Measurements from ENCODE around the gene AQP1. TPM values are rescaled to one million over a fixed set of nuclear protein-coding genes. Genes with fewer than 3 reads are reported as not detected.
A peak's percentile ranks its signal among the peaks of the same experiment; 100 is the strongest.

Gene AQP1
- total RNA-seq, 2 donors from 2014 or later: 0.11 TPM; not detected in 1

GRCh38 chr7:30922596-30922995, 10.9 kb downstream of the AQP1 start:
- Mint-ChIP-seq H3K9me3 (no peaks in the 10 kb centered on the region), H3K36me3 (no peaks in the 10 kb centered on the region), H3K27ac (no peak overlapping the region)
- no peak for DNase-seq (ENCODE audit: low spot score in 2 of 2)
- no peak for ATAC-seq

- Mint-ChIP-seq H3K36me3 (no peaks in the 10 kb centered on the region), H3K9me3 (no peaks in the 10 kb centered on the region), H3K27ac (no peak overlapping the region)
- ATAC-seq: no peak
- DNase-seq (ENCODE audit: low spot score in 2 of 2): peak in 1 of 2 donors; percentile 47
These were observed 11.5 kb downstream of the AQP1 start for GRCh38 chr7:30923009-30923773.

GRCh38 chr7:30923774-30924413, 12.2 kb downstream of the AQP1 start:
- Mint-ChIP-seq H3K9me3 (no peaks in the 10 kb centered on the region), H3K36me3 (no peaks in the 10 kb centered on the region), H3K27ac (no peak overlapping the region)
- DNase-seq (ENCODE audit: low spot score in 2 of 2) (peak in 1 of 2 donors; percentile 31), ATAC-seq (no peak)

GRCh38 chr7:30924624-30925023, 13.0 kb downstream of the AQP1 start:
- no peaks in the 10 kb centered on the region for H3K36me3 Mint-ChIP-seq
- no peaks in the 10 kb centered on the region for H3K9me3 Mint-ChIP-seq
- DNase-seq (ENCODE audit: low spot score in 2 of 2) (peak in 1 of 2 donors; percentile 37), ATAC-seq (no peak)
- H3K27ac Mint-ChIP-seq: no peak overlapping the region

GRCh38 chr7:30925117-30925516, 13.5 kb downstream of the AQP1 start:
- Mint-ChIP-seq H3K36me3 (no peaks in the 10 kb centered on the region), H3K9me3 (no peaks in the 10 kb centered on the region), H3K27ac (no peak overlapping the region)
- ATAC-seq: no peak
- DNase-seq (ENCODE audit: low spot score in 2 of 2): no peak

- H3K27ac Mint-ChIP-seq: no peak overlapping the region
- no peak for DNase-seq (ENCODE audit: low spot score in 2 of 2)
- no peaks in the 10 kb centered on the region for H3K9me3 Mint-ChIP-seq
- ATAC-seq: no peak
- no peaks in the 10 kb centered on the region for H3K36me3 Mint-ChIP-seq
These were observed 14.3 kb downstream of the AQP1 start for GRCh38 chr7:30925913-30926312.

- ATAC-seq: no peak
- DNase-seq (ENCODE audit: low spot score in 2 of 2): no peak
- Mint-ChIP-seq H3K27ac (no peak overlapping the region), H3K36me3 (no peaks in the 10 kb centered on the region), H3K9me3 (no peaks in the 10 kb centered on the region)
These were observed 14.7 kb downstream of the AQP1 start for GRCh38 chr7:30926313-30926712.

GRCh38 chr7:30927040-30927439, 15.4 kb downstream of the AQP1 start:
- Mint-ChIP-seq H3K36me3 (no peaks in the 10 kb centered on the region), H3K9me3 (no peaks in the 10 kb centered on the region), H3K27ac (no peak overlapping the region)
- no peak for DNase-seq (ENCODE audit: low spot score in 2 of 2)
- ATAC-seq: no peak

- H3K27ac Mint-ChIP-seq: no peak overlapping the region
- DNase-seq (ENCODE audit: low spot score in 2 of 2): no peak
- no peak for ATAC-seq
- H3K36me3 Mint-ChIP-seq: no peaks in the 10 kb centered on the region
- H3K9me3 Mint-ChIP-seq: no peaks in the 10 kb centered on the region
These were observed 15.9 kb downstream of the AQP1 start for GRCh38 chr7:30927559-30927958.

- ATAC-seq: no peak
- Mint-ChIP-seq H3K27ac (peak overlapping the region in 1 of 2 donors; percentile 88), H3K36me3 (no peaks in the 10 kb centered on the region), H3K9me3 (no peaks in the 10 kb centered on the region)
- DNase-seq (ENCODE audit: low spot score in 2 of 2): no peak
These were observed 16.7 kb downstream of the AQP1 start for GRCh38 chr7:30928254-30928872.

GRCh38 chr7:30929686-30930085, 18.0 kb downstream of the AQP1 start:
- no peak for ATAC-seq
- no peak for DNase-seq (ENCODE audit: low spot score in 2 of 2)
- Mint-ChIP-seq H3K36me3 (no peaks in the 10 kb centered on the region), H3K9me3 (no peaks in the 10 kb centered on the region), H3K27ac (no peak overlapping the region)

- no peak overlapping the region for H3K27ac Mint-ChIP-seq
- DNase-seq (ENCODE audit: low spot score in 2 of 2) (no peak), ATAC-seq (no peak)
- no peaks in the 10 kb centered on the region for H3K9me3 Mint-ChIP-seq
- no peaks in the 10 kb centered on the region for H3K36me3 Mint-ChIP-seq
These were observed 19.0 kb downstream of the AQP1 start for GRCh38 chr7:30930621-30931020.

GRCh38 chr7:30931161-30931928, 19.7 kb downstream of the AQP1 start:
- ATAC-seq (no peak), DNase-seq (ENCODE audit: low spot score in 2 of 2) (no peak)
- Mint-ChIP-seq H3K27ac (no peak overlapping the region), H3K36me3 (no peaks in the 10 kb centered on the region), H3K9me3 (no peaks in the 10 kb centered on the region)

- no peaks in the 10 kb centered on the region for H3K36me3 Mint-ChIP-seq
- no peak for ATAC-seq
- no peak for DNase-seq (ENCODE audit: low spot score in 2 of 2)
- no peak overlapping the region for H3K27ac Mint-ChIP-seq
- no peaks in the 10 kb centered on the region for H3K9me3 Mint-ChIP-seq
These were observed 20.4 kb downstream of the AQP1 start for GRCh38 chr7:30931929-30932540.

- ATAC-seq (no peak), DNase-seq (ENCODE audit: low spot score in 2 of 2) (no peak)
- H3K9me3 Mint-ChIP-seq: no peaks in the 10 kb centered on the region
- H3K27ac Mint-ChIP-seq: no peak overlapping the region
- no peaks in the 10 kb centered on the region for H3K36me3 Mint-ChIP-seq
These were observed 20.9 kb downstream of the AQP1 start for GRCh38 chr7:30932562-30932961.

- H3K36me3 Mint-ChIP-seq: no peaks in the 10 kb centered on the region
- ATAC-seq: no peak
- no peaks in the 10 kb centered on the region for H3K9me3 Mint-ChIP-seq
- no peak for DNase-seq (ENCODE audit: low spot score in 2 of 2)
- H3K27ac Mint-ChIP-seq: no peak overlapping the region
These were observed 21.7 kb downstream of the AQP1 start for GRCh38 chr7:30933124-30933974.

Data from activated naive CD4-positive, alpha-beta T cell treated with anti-CD3 and anti-CD28 coated beads, Interleukin-2, amount 50 U/mL, for 72 hours (primary cell).